ENCODE measurements around the gene PTTG1IP2.

The PTTG1IP2 gene

GRCh38 chr7:90474284-90475210 lies 5.1 kb downstream of the PTTG1IP2 start:
- DNase-seq (ENCODE audit: extremely low spot score) = no peak
- ChIA-PET CTCF (interaction anchor here (0.9 to 5.8 kb wide), 4 partner anchors 7 to 20 kb away, joined by 3 to 27 read pairs (median 5); no protein-coding TSS in a partner anchor), POLR2A (no interaction called here)
- TF ChIP-seq CTCF (IDR thresholded peaks at IDR 0.05; ENCODE audit: control extremely low read depth, extremely low read depth, low read depth, missing control alignments) = no peak

- ChIA-PET POLR2A (no interaction called here), CTCF (no interaction called here)
- TF ChIP-seq CTCF (IDR thresholded peaks at IDR 0.05; ENCODE audit: control extremely low read depth, extremely low read depth, low read depth, missing control alignments) = no peak
- DNase-seq (ENCODE audit: extremely low spot score) = no peak
Observed at GRCh38 chr7:90483251-90483650, 13.8 kb downstream of the PTTG1IP2 start.

GRCh38 chr7:90484706-90485105 lies 15.3 kb downstream of the PTTG1IP2 start:
- no peak for DNase-seq (ENCODE audit: extremely low spot score)
- ChIA-PET CTCF (interaction anchor here (1.3 kb wide), 1 partner anchor 28 kb away, joined by 3 read pairs; no protein-coding TSS in a partner anchor), POLR2A (no interaction called here)
- no peak for TF ChIP-seq CTCF (IDR thresholded peaks at IDR 0.05; ENCODE audit: control extremely low read depth, extremely low read depth, low read depth, missing control alignments)

GRCh38 chr7:90485734-90486316 lies 16.4 kb downstream of the PTTG1IP2 start:
- POLR2A ChIA-PET = no interaction called here
- TF ChIP-seq CTCF (IDR thresholded peaks at IDR 0.05; ENCODE audit: control extremely low read depth, extremely low read depth, low read depth, missing control alignments) = no peak
- CTCF ChIA-PET = interaction anchor here (1.3 kb wide), 1 partner anchor 27 kb away, joined by 3 read pairs; no protein-coding TSS in a partner anchor
- no peak for DNase-seq (ENCODE audit: extremely low spot score)

GRCh38 chr7:90487808-90488207 lies 18.4 kb downstream of the PTTG1IP2 start:
- POLR2A ChIA-PET = no interaction called here
- DNase-seq (ENCODE audit: extremely low spot score) = no peak
- TF ChIP-seq CTCF (IDR thresholded peaks at IDR 0.05; ENCODE audit: control extremely low read depth, extremely low read depth, low read depth, missing control alignments) = no peak
- CTCF ChIA-PET = interaction anchor here (1.6 kb wide), 1 partner anchor 17 kb away, joined by 3 read pairs; no protein-coding TSS in a partner anchor

GRCh38 chr7:90488220-90488619 lies 18.8 kb downstream of the PTTG1IP2 start:
- DNase-seq (ENCODE audit: extremely low spot score) = no peak
- ChIA-PET CTCF (interaction anchor here (1.6 kb wide), 1 partner anchor 17 kb away, joined by 3 read pairs; no protein-coding TSS in a partner anchor), POLR2A (no interaction called here)
- TF ChIP-seq CTCF (IDR thresholded peaks at IDR 0.05; ENCODE audit: control extremely low read depth, extremely low read depth, low read depth, missing control alignments) = no peak

Data from GM10248 (cell line).